Posterior cingulate gyrus (tissue), 11 donors: Measurements from ENCODE around the gene MRPL9.
A peak's percentile ranks its signal among the peaks of the same experiment; 100 is the strongest.

Experiments
- DNase-seq, 10 donors: peaks; one replicate each; pipeline versions ENCODE4 v3.0.0 to v3.0.0-alpha.2; 2020 to 2021; ENCODE audit warnings: mixed read lengths in 3 of 10
- intact Hi-C: fragments of 100-400 bp; cut with DNase I; formaldehyde crosslinking; loops from one replicate; pipeline ENCODE4 v1.15.1; 2023

MRPL9 gene

DNA sequence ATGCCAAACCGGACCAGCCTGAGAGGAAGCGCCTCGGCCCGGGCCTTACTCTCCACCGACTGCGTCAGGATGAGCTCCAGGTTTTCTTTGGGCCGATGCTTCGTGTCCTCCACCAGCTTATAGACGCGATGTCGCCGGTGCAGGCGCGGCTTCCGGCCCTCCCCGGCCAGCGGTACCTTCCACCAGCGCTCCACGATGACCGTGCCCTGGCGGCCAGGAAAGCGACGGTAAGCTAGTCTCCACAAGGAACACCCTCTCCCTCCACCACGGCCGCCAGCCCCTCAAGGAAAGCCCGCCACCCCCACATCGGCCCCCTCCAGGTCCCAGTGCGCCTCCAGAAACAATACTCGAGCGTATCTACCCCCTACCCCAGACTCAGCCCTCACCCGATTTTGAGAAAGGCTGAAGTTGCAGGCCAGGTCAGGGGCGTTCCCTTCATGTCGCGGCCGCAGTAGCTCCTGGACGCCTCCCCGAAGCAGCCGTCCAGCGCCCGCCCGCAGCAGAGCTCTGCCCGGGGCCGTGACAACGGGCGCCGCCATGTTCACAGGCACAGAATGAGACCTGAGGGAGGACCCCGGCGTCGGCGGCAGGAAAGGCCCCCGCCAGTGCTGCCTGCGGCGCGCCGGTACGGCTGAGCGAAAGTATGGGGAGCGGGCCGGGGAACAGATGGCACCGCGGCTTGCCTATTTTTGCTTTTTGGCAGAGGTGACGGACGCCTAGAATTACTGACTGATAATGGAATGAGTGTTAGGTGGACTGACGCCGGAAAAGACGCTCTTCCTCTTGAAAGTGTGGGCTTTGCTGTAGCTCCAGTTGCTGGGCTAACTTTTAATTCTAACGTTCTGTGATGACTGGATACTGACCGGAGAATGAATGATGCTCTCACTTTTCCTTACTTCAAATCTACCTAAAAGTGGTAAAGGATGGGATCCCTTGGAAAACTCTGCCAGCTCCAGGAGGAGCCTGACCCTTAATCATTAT is at the start of gene MRPL9:
Gene MRPL9, minus strand, starts transcription at position 556 of the 981 bp plus-strand sequence. Its CDS starts 17 bp downstream, at position 539.
- intact Hi-C loops, result loop anchor here (2.0 to 10.0 kb wide), 2 partner anchors 28 to 72 kb away; partner anchors contain the start of genes C2CD4D, RORC and TDRKH
- DNase-seq, result peak; percentile 78 to 97 (median 85)

DNA sequence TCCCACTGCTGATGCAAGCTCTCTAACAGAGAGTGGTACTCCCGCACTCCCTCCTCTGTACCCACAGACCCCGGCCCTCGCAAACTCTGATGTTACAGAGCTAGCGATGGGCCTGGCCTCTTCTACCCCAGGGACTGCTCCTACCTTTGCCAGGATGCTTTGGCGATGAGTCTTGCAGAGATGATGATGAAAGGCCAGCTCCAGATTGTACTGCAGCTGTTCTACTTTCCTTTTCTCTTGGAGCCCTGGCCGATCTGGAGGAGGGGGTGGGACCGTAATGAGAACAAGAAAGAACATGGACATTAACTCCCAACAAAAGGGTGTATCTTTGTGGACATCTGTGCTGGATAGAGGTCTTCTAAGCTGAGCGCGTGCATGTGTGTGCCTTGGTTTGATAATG is 47.9 kb upstream of the MRPL9 start:
- DNase-seq, result peak in 1 of 10 donors; percentile 61
- intact Hi-C loops, result no loop called here

DNA sequence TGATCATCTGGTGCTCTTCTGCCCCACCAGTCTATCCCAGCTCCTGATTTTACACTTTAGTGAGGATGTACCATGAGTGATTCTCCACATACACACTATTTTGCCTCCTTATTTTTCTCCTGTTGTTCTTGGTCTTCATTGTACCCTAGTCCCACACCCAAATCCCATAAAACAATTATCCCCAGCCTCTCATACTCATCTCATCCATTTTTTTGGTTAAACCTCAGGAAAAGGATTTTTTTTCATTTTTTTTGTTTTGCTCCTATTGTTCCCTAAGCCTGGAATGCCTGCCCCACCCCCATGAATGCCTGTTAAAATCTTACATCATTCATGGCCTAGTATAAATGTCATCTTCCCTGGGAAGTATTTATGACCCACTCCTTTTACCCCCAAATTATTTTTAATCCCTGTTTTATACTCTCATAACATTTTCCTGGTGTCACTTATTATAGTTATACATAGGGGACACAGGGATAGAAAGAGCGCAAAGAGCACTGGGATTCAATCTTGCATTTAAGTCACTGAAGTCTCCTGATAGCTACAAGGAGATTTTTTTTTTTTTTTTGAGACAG is 46.8 kb upstream of the MRPL9 start:
- intact Hi-C loops, result no loop called here
- DNase-seq, result peak in 1 of 10 donors; percentile 1

DNA sequence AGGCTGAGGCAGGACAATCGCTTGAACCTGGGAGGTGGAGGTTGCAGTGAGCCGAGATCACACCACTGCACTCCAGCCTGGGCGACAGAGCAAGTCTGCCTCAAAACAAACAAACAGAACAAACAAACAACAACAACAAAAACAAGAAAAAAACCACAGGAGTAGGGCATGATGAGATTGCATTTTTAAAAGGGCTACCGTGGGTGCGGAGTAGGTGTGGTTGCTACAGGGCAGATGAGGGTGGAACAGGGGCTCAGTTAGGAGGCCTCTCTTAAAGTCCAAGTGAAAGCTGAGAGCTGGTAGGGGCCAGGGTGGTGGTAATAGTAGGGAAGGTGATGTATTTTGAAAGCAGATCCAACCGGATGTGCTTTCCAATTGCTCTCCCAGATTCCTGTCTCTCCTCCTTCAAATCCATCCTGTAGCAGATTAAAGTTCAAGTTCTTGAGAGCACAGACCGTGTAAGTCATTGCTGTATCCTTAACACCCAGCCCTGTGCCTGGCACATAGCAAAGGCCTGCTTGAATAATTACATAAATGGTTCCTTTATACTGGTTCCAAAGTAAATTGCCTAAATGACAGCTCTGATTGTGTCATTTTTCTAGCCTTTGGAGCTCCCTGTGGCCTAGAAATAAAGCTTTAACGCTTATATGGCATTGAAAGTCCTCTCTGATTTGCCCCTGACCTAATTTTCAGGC is 46.1 kb upstream of the MRPL9 start:
- peak in 1 of 10 donors; percentile 58 for DNase-seq
- intact Hi-C loops, result no loop called here

DNA sequence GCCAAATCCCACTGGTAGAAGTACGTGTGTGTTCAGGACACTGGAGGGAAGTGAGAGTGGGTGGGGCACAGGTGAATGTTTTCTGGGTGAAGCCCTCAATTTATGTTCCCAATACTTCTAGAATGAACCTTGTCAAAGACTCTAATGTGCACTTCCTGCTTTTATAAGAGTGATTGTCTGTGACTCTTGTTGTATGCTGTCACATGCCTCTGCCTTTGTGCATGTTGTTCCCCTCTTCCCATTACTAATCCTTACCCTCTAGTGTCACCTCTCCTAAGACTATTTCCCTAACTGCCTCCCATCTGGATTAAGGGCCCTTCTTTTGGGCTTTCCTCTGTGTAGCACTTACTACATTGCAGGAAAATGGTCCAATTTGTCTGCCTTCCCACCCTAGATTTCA is 44.5 kb upstream of the MRPL9 start:
- intact Hi-C loops, result no loop called here
- DNase-seq, result no peak

DNA sequence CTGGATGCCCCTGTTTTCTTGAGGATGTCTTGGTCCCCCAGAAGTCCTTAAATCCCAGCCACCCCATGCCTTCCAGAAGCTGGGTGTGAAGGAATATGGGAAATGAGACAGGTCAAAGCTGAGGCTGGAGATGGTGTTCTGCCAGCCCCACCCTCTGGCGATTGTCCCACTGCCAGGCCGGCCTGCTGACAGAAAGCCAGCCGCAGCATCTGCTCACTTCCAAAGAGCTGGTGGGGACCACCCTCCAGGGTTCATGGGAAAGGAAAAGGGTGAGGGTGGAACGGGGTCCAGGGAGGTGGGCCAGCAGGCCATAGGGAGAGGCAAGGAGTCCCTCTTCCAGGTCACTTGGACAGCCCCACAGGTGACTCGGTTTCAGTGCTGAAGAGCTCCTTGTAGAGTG is 43.8 kb upstream of the MRPL9 start:
- peak in 2 of 10 donors; percentile 29 to 72 for DNase-seq
- intact Hi-C loops, result no loop called here

DNA sequence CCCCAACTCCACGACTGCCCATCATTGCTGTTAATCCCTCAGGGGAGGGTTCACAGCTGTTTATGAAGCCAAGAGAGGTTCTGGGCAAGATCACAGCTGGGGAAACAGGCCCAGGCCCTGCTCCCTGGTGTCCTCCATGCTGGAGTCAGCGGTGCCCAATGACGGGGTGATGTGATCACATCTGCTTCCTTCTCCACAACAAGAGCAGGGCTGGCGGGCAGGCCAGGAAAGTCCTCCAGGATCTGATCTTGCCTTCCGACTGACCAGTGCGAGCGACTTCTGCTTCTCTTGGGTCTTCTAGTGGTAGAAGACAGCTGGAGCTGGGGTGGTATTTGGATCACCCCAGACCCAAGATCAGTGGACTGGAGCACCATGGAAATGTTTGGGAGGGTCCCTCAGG is 42.9 kb upstream of the MRPL9 start:
- peak in 1 of 10 donors; percentile 49 for DNase-seq
- intact Hi-C loops, result no loop called here

DNA sequence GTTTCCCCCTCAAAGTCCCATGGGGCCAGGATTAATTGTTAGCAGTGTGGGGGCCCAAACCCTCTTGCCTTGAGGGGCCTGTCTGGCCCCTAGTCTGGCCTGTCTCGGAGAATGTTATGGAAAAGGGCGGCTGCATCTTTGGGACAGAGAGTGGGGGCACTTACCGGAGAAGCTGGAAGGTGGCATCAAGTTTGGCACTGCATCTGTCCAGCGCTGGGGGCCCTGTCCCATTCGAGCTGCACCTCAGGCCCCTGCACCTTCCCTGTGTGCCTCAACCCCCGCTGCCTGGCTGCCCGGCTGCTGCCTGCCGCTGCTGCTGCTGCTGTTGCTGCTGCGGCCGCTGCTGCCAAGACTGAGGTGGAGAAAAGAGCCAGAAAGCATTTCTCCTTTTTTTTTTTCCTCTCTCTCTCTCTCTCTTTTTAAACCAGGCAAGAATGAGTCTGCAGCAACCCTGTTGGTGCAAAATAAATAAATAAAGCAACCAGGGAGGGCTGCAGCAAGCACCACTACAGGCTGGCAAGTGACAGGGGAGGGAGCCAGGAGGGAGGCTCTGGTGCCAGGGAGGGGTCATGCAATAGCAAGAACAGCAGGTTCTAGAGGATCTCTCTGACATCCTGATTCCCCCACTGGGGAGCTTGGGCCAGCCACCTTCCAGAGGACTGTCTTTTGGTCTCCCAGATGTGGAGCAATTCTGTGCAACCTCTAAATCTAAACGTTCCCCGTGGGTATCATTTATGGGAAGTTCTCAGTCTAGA is 41.9 kb upstream of the MRPL9 start, which contains the start of gene LINGO4:
Gene LINGO4, minus strand, starts transcription at position 354 of the 755 bp plus-strand sequence. CDS start 2,715 bp downstream, outside the sequence.
- peak in 1 of 10 donors; percentile 74 for DNase-seq
- intact Hi-C loops, result no loop called here

DNA sequence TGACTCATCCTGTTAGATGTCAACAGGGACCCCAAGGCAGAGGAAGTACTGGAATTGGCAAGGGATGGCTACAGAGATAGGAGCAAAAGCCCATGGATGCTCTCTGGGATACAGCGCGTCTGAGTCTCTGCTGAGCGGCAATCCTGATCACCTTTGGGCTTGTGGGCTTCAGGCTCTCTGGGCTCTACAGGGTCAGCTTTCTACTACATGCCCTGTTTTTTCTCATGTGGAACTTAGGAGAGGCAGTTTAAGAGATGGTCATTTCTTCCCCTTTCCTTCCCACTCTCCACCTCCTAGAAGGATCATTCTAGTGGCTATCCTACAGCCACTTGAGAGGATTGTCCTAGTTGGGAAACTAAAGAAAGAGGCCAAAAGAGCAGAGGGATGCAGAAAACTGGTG is 40.6 kb upstream of the MRPL9 start:
- intact Hi-C loops, result no loop called here
- DNase-seq, result no peak

DNA sequence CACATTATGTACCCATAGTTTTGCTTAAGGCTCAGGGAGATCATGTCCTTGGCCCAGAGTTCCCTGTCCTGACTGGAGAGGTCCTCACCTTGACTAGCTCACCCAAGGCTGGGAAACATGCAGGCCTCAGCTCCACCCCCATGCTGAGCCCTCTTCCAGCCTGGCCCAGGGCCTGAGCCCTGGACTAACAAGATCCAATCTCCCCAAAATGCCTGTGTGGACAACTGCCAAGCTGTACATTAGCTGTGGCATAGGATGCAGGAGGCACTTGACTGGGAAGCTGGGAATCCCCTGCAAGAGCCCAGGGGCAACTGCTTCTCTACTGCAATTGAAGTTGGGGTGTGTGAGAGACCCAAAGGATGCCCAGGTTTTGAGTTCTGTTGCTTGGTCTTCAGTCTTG is 39.9 kb upstream of the MRPL9 start:
- intact Hi-C loops, result no loop called here
- DNase-seq, result no peak

DNA sequence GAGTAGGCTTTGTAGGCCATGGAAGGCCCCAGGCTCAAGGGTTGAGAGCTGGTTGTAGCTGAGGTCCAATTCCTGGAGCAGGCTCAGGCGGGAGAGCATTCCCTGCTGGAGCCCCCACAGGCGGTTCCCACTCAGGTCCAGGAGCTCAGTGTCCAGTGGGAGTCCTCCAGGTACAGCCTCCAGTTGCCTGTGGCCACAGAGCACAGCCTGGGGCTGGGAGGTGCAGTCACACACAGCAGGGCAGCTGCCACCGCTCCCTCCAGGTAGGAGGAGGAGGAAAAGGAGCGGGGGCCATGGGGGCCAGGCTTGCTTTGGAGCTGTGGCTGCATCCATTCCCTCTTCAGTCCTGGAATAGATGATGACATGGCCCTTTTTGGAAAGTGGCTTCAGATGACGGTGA is 39.1 kb upstream of the MRPL9 start:
- intact Hi-C loops, result no loop called here
- DNase-seq, result no peak

DNA sequence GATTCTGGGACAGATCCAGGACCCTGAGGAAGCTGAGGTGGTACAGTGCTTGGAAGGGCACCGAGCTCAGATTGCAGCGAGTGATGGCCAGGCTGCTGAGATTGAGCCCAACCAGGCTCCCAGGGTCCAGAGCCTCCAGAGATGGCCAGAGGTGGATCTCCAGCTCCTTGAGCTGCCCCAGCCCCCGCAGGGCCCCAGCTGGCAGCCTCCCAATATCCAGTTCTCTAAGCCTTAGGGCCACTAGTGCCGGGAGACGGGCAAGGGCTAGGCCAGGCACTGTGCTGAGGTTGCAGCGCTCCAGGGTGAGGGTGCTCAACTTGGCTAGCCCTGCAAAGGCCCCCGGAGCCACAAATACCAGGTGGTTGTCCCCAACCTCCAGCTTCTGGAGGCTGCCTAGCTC is 38.5 kb upstream of the MRPL9 start:
- intact Hi-C loops, result no loop called here
- DNase-seq, result no peak

DNA sequence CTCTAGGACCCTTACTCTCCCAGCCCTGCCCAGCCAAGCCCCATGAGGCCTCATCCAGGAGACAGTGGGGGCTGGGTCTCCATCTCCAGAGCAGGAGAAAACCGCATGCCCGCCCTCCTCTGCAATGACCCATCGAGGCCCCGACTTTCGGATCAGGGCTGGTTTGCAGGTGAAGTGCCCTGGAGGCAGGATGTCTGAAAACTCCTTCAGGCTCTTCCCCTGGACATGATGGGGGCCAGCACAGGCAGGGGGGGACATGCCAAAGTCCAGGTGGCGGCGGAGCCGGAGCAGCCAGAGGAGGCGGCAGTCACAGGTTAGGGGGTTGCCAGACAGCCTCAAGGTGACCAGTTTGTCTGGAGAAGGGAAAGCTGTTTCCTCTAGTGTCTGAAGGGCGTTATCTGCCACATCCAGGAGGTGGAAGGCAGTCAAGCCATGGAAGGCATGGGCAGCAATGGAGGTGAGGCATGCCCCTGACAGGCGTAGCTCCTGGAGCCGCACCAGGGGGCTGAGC is 38.1 kb upstream of the MRPL9 start:
- DNase-seq, result no peak

DNA sequence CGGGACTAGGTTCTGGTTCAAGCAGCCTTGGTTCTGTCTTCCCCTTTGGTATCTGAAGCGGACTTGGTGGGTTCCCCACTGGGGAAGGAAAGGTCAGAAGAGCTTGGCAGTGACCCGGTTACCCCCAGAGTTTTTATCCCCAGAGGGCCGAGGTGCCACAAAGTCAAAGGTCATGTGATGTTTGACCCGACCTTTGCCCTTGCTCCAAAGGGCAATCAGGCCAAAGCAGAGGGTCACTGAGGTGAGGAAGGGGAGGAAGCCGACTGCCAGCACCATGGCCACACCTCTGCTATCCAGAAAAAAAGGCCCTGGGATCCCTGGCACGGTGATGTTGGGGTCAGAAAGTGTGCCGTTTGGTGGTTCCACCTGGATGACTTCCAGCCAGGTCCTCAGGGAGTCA is 37.5 kb upstream of the MRPL9 start:
- intact Hi-C loops, result no loop called here
- no peak for DNase-seq

More for the DNA sequence above, 38.1 kb upstream of the MRPL9 start:
- intact Hi-C loops, result no loop called here

DNA sequence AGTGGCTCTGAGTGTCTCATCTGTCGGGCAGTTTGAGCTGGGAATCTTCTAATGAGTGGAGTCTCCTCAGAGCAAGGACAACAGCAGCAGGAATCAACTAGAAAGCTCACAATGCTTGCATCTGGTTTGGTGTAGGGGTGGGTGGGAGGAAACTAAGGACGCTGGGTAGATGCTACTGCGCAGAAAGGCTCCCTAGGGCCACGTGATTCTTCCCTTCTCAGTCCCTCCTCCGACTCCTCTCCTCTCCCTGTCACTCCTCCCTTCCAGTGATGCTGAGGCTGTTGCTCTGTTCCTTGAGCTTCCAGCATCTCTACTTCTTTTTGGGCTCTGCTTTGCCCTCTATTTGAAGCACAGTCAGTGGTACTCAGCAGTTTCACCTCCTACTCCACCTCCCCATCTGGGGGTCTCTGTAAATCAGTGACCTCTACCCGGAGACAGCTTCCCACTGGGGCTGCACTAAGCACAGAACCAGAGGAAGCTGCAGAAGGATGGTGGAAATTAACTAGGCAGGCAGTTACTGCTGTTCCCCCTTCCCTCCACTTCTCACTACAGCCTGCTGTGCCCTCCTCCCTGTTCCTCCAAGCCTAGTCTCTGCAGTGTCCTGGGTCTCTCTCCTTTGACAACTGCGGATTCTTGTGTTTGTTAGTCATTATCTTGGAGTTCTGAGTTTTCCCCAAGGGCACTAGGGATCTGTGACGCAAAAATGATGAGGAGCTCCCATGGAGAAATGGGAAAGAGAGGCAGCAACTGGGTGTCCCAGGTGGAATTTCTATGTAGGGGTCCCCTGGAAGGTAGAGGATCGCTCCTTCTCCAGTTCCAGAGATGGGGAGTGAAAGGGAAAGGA is 36.1 kb upstream of the MRPL9 start:
- peak in 2 of 10 donors; percentile 10 to 90 for DNase-seq
- intact Hi-C loops, result no loop called here

DNA sequence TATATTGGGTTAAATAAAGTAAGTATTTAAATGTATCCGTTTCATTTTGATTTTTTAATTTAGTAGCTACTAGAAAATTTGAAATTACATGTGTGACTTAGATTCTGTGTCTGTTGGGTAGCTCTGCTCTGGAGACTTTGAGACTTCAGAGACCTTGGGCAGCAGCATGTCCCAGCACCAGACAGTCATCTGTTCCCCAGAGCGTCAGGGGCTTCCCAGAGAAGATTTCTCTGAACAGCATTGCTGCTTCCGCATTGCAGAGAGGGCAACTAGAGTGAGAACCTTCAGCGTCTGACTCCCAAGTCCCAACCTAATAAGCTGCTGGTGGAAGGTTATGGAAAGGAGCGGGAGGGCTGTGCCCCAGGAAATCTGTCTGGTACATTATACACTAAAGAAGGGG is 35.3 kb upstream of the MRPL9 start:
- DNase-seq, result no peak
- intact Hi-C loops, result no loop called here

DNA sequence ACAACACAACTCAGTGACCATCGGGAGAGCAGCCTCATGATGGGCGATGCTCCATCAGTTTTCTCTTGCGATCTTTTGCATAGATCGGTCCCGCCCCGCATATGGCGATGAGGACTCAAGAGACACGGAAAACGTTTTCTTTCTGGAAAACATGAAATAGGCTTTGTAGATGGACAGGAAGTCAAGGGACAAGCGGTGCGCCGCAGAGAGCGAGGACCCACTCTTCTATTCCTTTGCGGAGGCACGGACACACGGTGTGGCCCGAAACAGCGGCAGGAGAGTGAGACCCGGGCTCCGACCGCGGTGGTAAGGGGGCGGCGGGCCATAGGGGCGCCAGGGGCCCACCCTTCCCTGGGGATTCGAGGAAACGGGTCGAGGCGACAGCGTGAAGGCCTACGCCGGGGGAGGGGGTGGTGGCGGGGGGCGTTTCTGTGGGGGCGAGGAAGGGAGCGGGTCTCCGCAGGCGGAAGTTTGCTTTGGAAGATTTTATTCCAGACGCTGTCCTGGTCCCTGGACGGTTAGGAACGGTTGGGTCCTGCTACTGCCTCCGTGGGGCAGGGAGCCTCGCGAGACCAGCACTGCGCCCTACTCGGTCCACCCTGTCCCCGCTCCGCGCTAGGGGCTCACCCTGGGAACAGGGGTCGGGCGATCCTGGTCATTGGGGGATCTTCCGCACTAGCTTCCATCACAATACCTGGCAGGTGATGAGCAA is 27.8 kb upstream of the MRPL9 start:
- DNase-seq, result peak in 1 of 10 donors; percentile 20

More for the DNA sequence above, 27.8 kb upstream of the MRPL9 start:
- intact Hi-C loops, result loop anchor here (1.0 to 2.0 kb wide), 2 partner anchors 28 to 48 kb away; partner anchors contain the start of genes C2CD4D and MRPL9
